ENCODE data around the gene SNORC. TPM values are rescaled to one million over a fixed set of nuclear protein-coding genes. Genes with fewer than 3 reads are reported as not detected.

Gene SNORC
- total and polyA plus RNA-seq, 9 of the 15 experiments (the other 6 are each of a cell fraction or from before 2014, with no cell fraction given): 0.14 to 2.5 (median 0.72) TPM; not detected in 2

Small RNAs within 50 kb of the gene (small RNA-seq; reads per million reads assigned to genes)
- not detected for gene RF00019

Other genes starting within 250 kb of the SNORC start
- gene EFHD1, start 236.7 kb upstream of the SNORC start, total RNA-seq (2014; rRNA removed): 1.7 and 2.4 TPM in 2 replicates
- 1.7 and 2.0 TPM in 2 replicates for gene EFHD1, start 236.7 kb upstream of the SNORC start, total RNA-seq (2014; rRNA removed; fragmentation: Illumina TruSeq; extraction: Trizol)
- 1.5 and 1.6 TPM in 2 replicates for gene EFHD1, start 236.7 kb upstream of the SNORC start, total RNA-seq (2015; rRNA removed; fragmentation: Illumina TruSeq; extraction: Trizol)
- 5.1 and 5.2 TPM in 2 replicates for gene EFHD1, start 236.7 kb upstream of the SNORC start, total RNA-seq (2021)
- gene EFHD1, start 236.7 kb upstream of the SNORC start, polyA plus RNA-seq (2011; rRNA removed): 1.2 TPM in 2 replicates
- 5.9 and 9.1 TPM in 2 replicates for gene EFHD1, start 236.7 kb upstream of the SNORC start, polyA plus RNA-seq (2014; fragmentation: Illumina TruSeq; extraction: Trizol)
- gene EFHD1, start 236.7 kb upstream of the SNORC start, polyA plus RNA-seq (2014; fragmentation: Nextera tagmentation; extraction: Ambion mirVana): 1 to 10 TPM in 1 of 2 experiments, under 1 TPM in 1; 0.66 to 1.2 TPM
- 2.8 and 3.1 TPM in 2 replicates for gene EFHD1, start 236.7 kb upstream of the SNORC start, polyA plus RNA-seq (2014; rRNA removed)
- gene GIGYF2, start 172.9 kb upstream of the SNORC start, total RNA-seq (2014; rRNA removed): 29.2 and 35.9 TPM in 2 replicates
- 50.6 and 51.9 TPM in 2 replicates for gene GIGYF2, start 172.9 kb upstream of the SNORC start, total RNA-seq (2014; rRNA removed; fragmentation: Illumina TruSeq; extraction: Trizol)
- 45.3 and 52.7 TPM in 2 replicates for gene GIGYF2, start 172.9 kb upstream of the SNORC start, total RNA-seq (2015; rRNA removed; fragmentation: Illumina TruSeq; extraction: Trizol)
- gene GIGYF2, start 172.9 kb upstream of the SNORC start, total RNA-seq (2021): 36.0 and 37.3 TPM in 2 replicates
- 37.3 and 38.4 TPM in 2 replicates for gene GIGYF2, start 172.9 kb upstream of the SNORC start, polyA plus RNA-seq (2011; rRNA removed)
- 32.6 and 34.0 TPM in 2 replicates for gene GIGYF2, start 172.9 kb upstream of the SNORC start, polyA plus RNA-seq (2014; fragmentation: Illumina TruSeq; extraction: Trizol)
- gene GIGYF2, start 172.9 kb upstream of the SNORC start, polyA plus RNA-seq (2014; fragmentation: Nextera tagmentation; extraction: Ambion mirVana): 10 to 100 TPM; 12.7 to 16.8 TPM
- 32.4 and 34.9 TPM in 2 replicates for gene GIGYF2, start 172.9 kb upstream of the SNORC start, polyA plus RNA-seq (2014; rRNA removed)
- not detected in 2 replicates for gene KCNJ13, start 93.7 kb upstream of the SNORC start, total RNA-seq (2014; rRNA removed)
- gene KCNJ13, start 93.7 kb upstream of the SNORC start, total RNA-seq (2014; rRNA removed; fragmentation: Illumina TruSeq; extraction: Trizol): not detected in 2 replicates
- not detected in 2 replicates for gene KCNJ13, start 93.7 kb upstream of the SNORC start, total RNA-seq (2015; rRNA removed; fragmentation: Illumina TruSeq; extraction: Trizol)
- not detected in 2 replicates for gene KCNJ13, start 93.7 kb upstream of the SNORC start, total RNA-seq (2021)
- gene KCNJ13, start 93.7 kb upstream of the SNORC start, polyA plus RNA-seq (2011; rRNA removed): not detected in 2 replicates
- gene KCNJ13, start 93.7 kb upstream of the SNORC start, polyA plus RNA-seq (2014; fragmentation: Illumina TruSeq; extraction: Trizol): not detected in 2 replicates
- under 1 TPM in 1 of 2 experiments, not detected in 1; 0.45 TPM for gene KCNJ13, start 93.7 kb upstream of the SNORC start, polyA plus RNA-seq (2014; fragmentation: Nextera tagmentation; extraction: Ambion mirVana)
- gene KCNJ13, start 93.7 kb upstream of the SNORC start, polyA plus RNA-seq (2014; rRNA removed): not detected in 2 replicates
- gene NGEF, start 143.0 kb downstream of the SNORC start, total RNA-seq (2014; rRNA removed): not detected in 2 replicates
- gene NGEF, start 143.0 kb downstream of the SNORC start, total RNA-seq (2014; rRNA removed; fragmentation: Illumina TruSeq; extraction: Trizol): not detected in 2 replicates
- gene NGEF, start 143.0 kb downstream of the SNORC start, total RNA-seq (2015; rRNA removed; fragmentation: Illumina TruSeq; extraction: Trizol): not detected in 2 replicates
- 0.09 and 0.11 TPM in 2 replicates for gene NGEF, start 143.0 kb downstream of the SNORC start, total RNA-seq (2021)
- gene NGEF, start 143.0 kb downstream of the SNORC start, polyA plus RNA-seq (2011; rRNA removed): 0.12 and 0.17 TPM in 2 replicates
- 0.07 TPM in 1 of 2 replicates, not detected in the other for gene NGEF, start 143.0 kb downstream of the SNORC start, polyA plus RNA-seq (2014; fragmentation: Illumina TruSeq; extraction: Trizol)
- not detected for gene NGEF, start 143.0 kb downstream of the SNORC start, polyA plus RNA-seq (2014; fragmentation: Nextera tagmentation; extraction: Ambion mirVana)
- 0.08 TPM in 1 of 2 replicates, not detected in the other for gene NGEF, start 143.0 kb downstream of the SNORC start, polyA plus RNA-seq (2014; rRNA removed)
- gene NEU2, start 162.4 kb downstream of the SNORC start, total RNA-seq (2014; rRNA removed): not detected in 2 replicates
- gene NEU2, start 162.4 kb downstream of the SNORC start, total RNA-seq (2014; rRNA removed; fragmentation: Illumina TruSeq; extraction: Trizol): not detected in 2 replicates
- not detected in 2 replicates for gene NEU2, start 162.4 kb downstream of the SNORC start, total RNA-seq (2015; rRNA removed; fragmentation: Illumina TruSeq; extraction: Trizol)
- gene NEU2, start 162.4 kb downstream of the SNORC start, total RNA-seq (2021): not detected in 2 replicates
- not detected in 2 replicates for gene NEU2, start 162.4 kb downstream of the SNORC start, polyA plus RNA-seq (2011; rRNA removed)
- gene NEU2, start 162.4 kb downstream of the SNORC start, polyA plus RNA-seq (2014; fragmentation: Illumina TruSeq; extraction: Trizol): not detected in 2 replicates
- gene NEU2, start 162.4 kb downstream of the SNORC start, polyA plus RNA-seq (2014; fragmentation: Nextera tagmentation; extraction: Ambion mirVana): not detected
- gene NEU2, start 162.4 kb downstream of the SNORC start, polyA plus RNA-seq (2014; rRNA removed): not detected in 2 replicates
- gene INPP5D, start 190.1 kb downstream of the SNORC start, total RNA-seq (2014; rRNA removed): 1.9 and 3.1 TPM in 2 replicates
- gene INPP5D, start 190.1 kb downstream of the SNORC start, total RNA-seq (2014; rRNA removed; fragmentation: Illumina TruSeq; extraction: Trizol): 2.3 and 3.9 TPM in 2 replicates
- 4.5 and 6.2 TPM in 2 replicates for gene INPP5D, start 190.1 kb downstream of the SNORC start, total RNA-seq (2015; rRNA removed; fragmentation: Illumina TruSeq; extraction: Trizol)
- 4.3 and 5.6 TPM in 2 replicates for gene INPP5D, start 190.1 kb downstream of the SNORC start, total RNA-seq (2021)
- gene INPP5D, start 190.1 kb downstream of the SNORC start, polyA plus RNA-seq (2011; rRNA removed): 0.78 and 9.7 TPM in 2 replicates
- 3.7 and 4.2 TPM in 2 replicates for gene INPP5D, start 190.1 kb downstream of the SNORC start, polyA plus RNA-seq (2014; fragmentation: Illumina TruSeq; extraction: Trizol)
- under 1 TPM; 0.55 to 0.63 TPM for gene INPP5D, start 190.1 kb downstream of the SNORC start, polyA plus RNA-seq (2014; fragmentation: Nextera tagmentation; extraction: Ambion mirVana)
- 1.9 and 2.2 TPM in 2 replicates for gene INPP5D, start 190.1 kb downstream of the SNORC start, polyA plus RNA-seq (2014; rRNA removed)